Transverse colon (tissue), 4 donors: Measurements from ENCODE around the gene PIK3C2G. TPM values are rescaled to one million over a fixed set of nuclear protein-coding genes. Genes with fewer than 3 reads are reported as not detected.

Source experiments
- DNase-seq: peaks from one replicate; pipeline ENCODE4 v3.0.0-alpha.2; 2019
- H3K27ac ChIP-seq, 4 donors: fragments of 200-600 bp; sonication (generic); 2 replicates each; pipeline ENCODE4 v1.5.1; 2016 to 2018; ENCODE audit warnings: inconsistent platforms in 4 of 4
- H3K27me3 ChIP-seq: fragments of 200-600 bp; sonication (generic); 2 replicates; pipeline ENCODE4 v1.5.1; 2017; ENCODE audit warnings: inconsistent platforms
- H3K36me3 ChIP-seq, 4 donors: fragments of 200-600 bp; sonication (generic); 2 replicates each; pipeline ENCODE4 v1.5.1; 2017 to 2019; ENCODE audit warnings: inconsistent platforms in 4 of 4
- H3K4me1 ChIP-seq, 4 donors: fragments of 200-600 bp; sonication (generic); 2 replicates each; pipeline ENCODE4 v1.5.1; 2017 to 2020; ENCODE audit warnings: inconsistent platforms in 4 of 4
- H3K4me3 ChIP-seq, 4 donors: fragments of 200-600 bp; sonication (generic); 1 replicate in 1 of 4; 2 replicates in 3 of 4; pipeline versions ENCODE4 v1.5.1 to v1.6.1; 2017 to 2019; ENCODE audit warnings: inconsistent platforms in 4 of 4
- H3K9me3 ChIP-seq, 2 donors: fragments of 200-600 bp; sonication (generic); 2 replicates each; pipeline ENCODE4 v1.5.1; 2017 to 2019; ENCODE audit warnings: inconsistent platforms in 2 of 2
- CTCF ChIP-seq, 5 experiments: fragments of 200-600 bp in 3 of 5; fragments of 450-650 bp in 2 of 5; sonication (generic) in 3 of 5; IDR thresholded peaks; 1 replicate in 2 of 5; 2 replicates in 3 of 5; pipeline ENCODE4 v1.5.1; 2016 to 2017; ENCODE audit warnings: antibody characterized with exemption in 5 of 5, inconsistent platforms in 3 of 5, mild to moderate bottlenecking in 2 of 5, moderate library complexity in 1 of 5
- EP300 ChIP-seq: sonication (generic); formaldehyde crosslinking; IDR thresholded peaks from one replicate; pipeline ENCODE4 v1.6.1; 2017; ENCODE audit warnings: antibody characterized with exemption, low read depth
- POLR2A ChIP-seq: fragments of 450-650 bp; IDR thresholded peaks from one replicate; pipeline ENCODE4 v1.6.1; 2016; ENCODE audit warnings: antibody characterized with exemption, mild to moderate bottlenecking, moderate library complexity
- POLR2AphosphoS5 ChIP-seq, 3 donors: sonication (generic); formaldehyde crosslinking; IDR thresholded peaks; one replicate each; pipeline ENCODE4 v1.6.1; 2016; ENCODE audit warnings: antibody characterized with exemption in 3 of 3
- whole genome bisulfite sequencing, 2 donors: methylation state at CpG; one replicate each; pipeline ENCODE4 v1.1.5; 2018; ENCODE audit warnings: low coverage in 1 of 2; 5-methylcytosine and 5-hydroxymethylcytosine counted together
- in situ Hi-C, 4 donors: fragments of 200-750 bp; cut with MboI; loops; one replicate each; pipeline versions ENCODE4 v1.15.0 to v1.15.1; 2017; ENCODE audit warnings: low sequenced_read_pairs in 3 of 4, low pct_ligation_motif_present in 1 of 4, low pct_unique_long_range_greater_than_20kb in 1 of 4
- intact Hi-C: fragments of 100-400 bp; cut with DNase I; formaldehyde crosslinking; loops from one replicate; pipeline ENCODE4 v1.15.1; 2023; ENCODE audit warnings: low total_unique reads
- total RNA-seq, 4 donors: library from RNA; depleted of rRNA; stranded (reverse); fragments of >200 nt; gene quantifications; one replicate each; pipeline ENCODE4 v1.1.0, GENCODE V29; 2016

PIK3C2G gene
- total RNA-seq, 4 donors from 2014 or later, result 0.32 to 2.7 (median 1.1) TPM

GRCh38 chr12:18323159-18323558, 61.8 kb downstream of the PIK3C2G start:
- DNase-seq, result no peak
- Histone ChIP-seq H3K36me3 (no peaks in the 10 kb centered on the region), H3K9me3 (no peaks in the 10 kb centered on the region), H3K27me3 (no peaks in the 10 kb centered on the region), H3K4me3 (no peak overlapping the region), H3K27ac (no peak overlapping the region), H3K4me1 (peaks cover 0 to 11% (median 0%) of the 10 kb centered on the region in 4 donors)
- in situ Hi-C loops (no loop called here), intact Hi-C loops (no loop called here)
- no peak for TF ChIP-seq POLR2AphosphoS5 (IDR thresholded peaks at IDR 0.05)
- no peak for TF ChIP-seq EP300
- TF ChIP-seq CTCF (IDR thresholded peaks at IDR 0.05), result no peak
- TF ChIP-seq POLR2A, result no peak

- no peak for DNase-seq
- H3K27me3 ChIP-seq, result no peaks in the 10 kb centered on the region
- TF ChIP-seq EP300 (no peak), CTCF (IDR thresholded peaks at IDR 0.05) (no peak)
- no peak overlapping the region for H3K4me3 ChIP-seq
- H3K27ac ChIP-seq, result no peak overlapping the region
- in situ Hi-C loops (no loop called here), intact Hi-C loops (no loop called here)
- H3K4me1 ChIP-seq, result no peaks in the 10 kb centered on the region
- 75 to 79% methylated on average over 2 of the region's 2 CpGs for WGBS, 2 donors
- no peaks in the 10 kb centered on the region for H3K9me3 ChIP-seq
- no peaks in the 10 kb centered on the region for H3K36me3 ChIP-seq
These were observed 65.7 kb downstream of the PIK3C2G start for GRCh38 chr12:18327036-18327435.

- Histone ChIP-seq H3K27ac (no peak overlapping the region), H3K9me3 (no peaks in the 10 kb centered on the region), H3K36me3 (no peaks in the 10 kb centered on the region), H3K4me1 (no peaks in the 10 kb centered on the region), H3K27me3 (no peaks in the 10 kb centered on the region), H3K4me3 (no peak overlapping the region)
- no peak for DNase-seq
- in situ Hi-C loops, result no loop called here
- intact Hi-C loops, result no loop called here
- TF ChIP-seq POLR2AphosphoS5 (IDR thresholded peaks at IDR 0.05) (no peak), CTCF (IDR thresholded peaks at IDR 0.05) (no peak), EP300 (no peak), POLR2A (no peak)
- 76 to 83% methylated on average over 1 to 4 of the region's 4 CpGs for WGBS, 2 donors
These were observed 70.9 kb downstream of the PIK3C2G start for GRCh38 chr12:18332173-18332572.

GRCh38 chr12:18339633-18340032, 78.3 kb downstream of the PIK3C2G start:
- intact Hi-C loops (no loop called here), in situ Hi-C loops (no loop called here)
- Histone ChIP-seq H3K4me1 (peaks cover 0 to 6% (median 2%) of the 10 kb centered on the region in 4 donors), H3K9me3 (no peaks in the 10 kb centered on the region), H3K27ac (no peak overlapping the region), H3K4me3 (no peak overlapping the region), H3K27me3 (no peaks in the 10 kb centered on the region), H3K36me3 (no peaks in the 10 kb centered on the region)
- DNase-seq, result no peak
- WGBS, 2 donors, result 64 to 73% methylated on average over 1 of the region's 1 CpG
- TF ChIP-seq POLR2A (no peak), EP300 (no peak)

GRCh38 chr12:18340186-18340585, 78.9 kb downstream of the PIK3C2G start:
- no peak overlapping the region for H3K4me3 ChIP-seq
- H3K27ac ChIP-seq, result no peak overlapping the region
- no peaks in the 10 kb centered on the region for H3K9me3 ChIP-seq
- no peaks in the 10 kb centered on the region for H3K27me3 ChIP-seq
- intact Hi-C loops (no loop called here), in situ Hi-C loops (no loop called here)
- no peak for DNase-seq
- peaks cover 0 to 12% (median 2%) of the 10 kb centered on the region in 4 donors for H3K4me1 ChIP-seq
- WGBS, 2 donors, result 89 to 93% methylated on average over 3 of the region's 3 CpGs
- no peak for TF ChIP-seq POLR2AphosphoS5 (IDR thresholded peaks at IDR 0.05)
- TF ChIP-seq POLR2A, result no peak
- TF ChIP-seq CTCF (IDR thresholded peaks at IDR 0.05), result no peak
- TF ChIP-seq EP300, result no peak
- no peaks in the 10 kb centered on the region for H3K36me3 ChIP-seq
